Measurements from ENCODE around the gene PPP2R5A.

DNA sequence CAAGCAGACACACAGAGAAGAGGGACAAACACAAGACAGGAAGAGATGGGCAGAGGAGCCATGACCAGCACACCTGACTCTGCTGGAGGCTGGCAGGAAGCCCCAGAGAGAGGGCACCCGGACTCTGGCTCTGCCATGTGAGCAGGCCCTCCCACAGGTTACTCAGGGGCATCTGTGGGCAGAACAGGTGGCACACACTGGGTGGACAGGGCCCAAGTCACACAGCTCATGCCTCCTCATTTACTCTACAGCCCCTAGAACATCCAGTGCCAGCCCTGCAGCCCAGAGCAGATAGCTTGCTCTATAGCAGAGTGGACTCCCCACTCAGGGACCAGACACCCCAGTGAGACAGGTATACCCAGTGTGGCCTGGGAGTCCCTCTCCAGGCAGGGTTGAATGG, 100.8 kb downstream of the PPP2R5A start:
- TF ChIP-seq CTCF (IDR thresholded peaks at IDR 0.05) (no peak), EP300 (IDR thresholded peaks at IDR 0.05) (no peak)
